Epithelial cell of esophagus (primary cell): ENCODE measurements around the gene ADPRHL1.
A peak's percentile ranks its signal among the peaks of the same experiment; 100 is the strongest.

ENCODE experiments used
- DNase-seq: peaks from one replicate; pipeline ENCODE4 v3.0.0; 2010; ENCODE audit warnings: low read depth
- H3K4me3 ChIP-seq: 2 replicates; pipeline ENCODE4 v1.5.1; 2011; ENCODE audit warnings: mild to moderate bottlenecking, low read length, control low read depth
- CTCF ChIP-seq: IDR thresholded peaks from 2 replicates; pipeline ENCODE4 v1.5.1; 2011; ENCODE audit warnings: low read depth, mild to moderate bottlenecking, low read length, control low read depth, inconsistent platforms; ENCODE audit not compliant: insufficient read depth; ENCODE audit errors: missing control alignments

The ADPRHL1 gene

DNA sequence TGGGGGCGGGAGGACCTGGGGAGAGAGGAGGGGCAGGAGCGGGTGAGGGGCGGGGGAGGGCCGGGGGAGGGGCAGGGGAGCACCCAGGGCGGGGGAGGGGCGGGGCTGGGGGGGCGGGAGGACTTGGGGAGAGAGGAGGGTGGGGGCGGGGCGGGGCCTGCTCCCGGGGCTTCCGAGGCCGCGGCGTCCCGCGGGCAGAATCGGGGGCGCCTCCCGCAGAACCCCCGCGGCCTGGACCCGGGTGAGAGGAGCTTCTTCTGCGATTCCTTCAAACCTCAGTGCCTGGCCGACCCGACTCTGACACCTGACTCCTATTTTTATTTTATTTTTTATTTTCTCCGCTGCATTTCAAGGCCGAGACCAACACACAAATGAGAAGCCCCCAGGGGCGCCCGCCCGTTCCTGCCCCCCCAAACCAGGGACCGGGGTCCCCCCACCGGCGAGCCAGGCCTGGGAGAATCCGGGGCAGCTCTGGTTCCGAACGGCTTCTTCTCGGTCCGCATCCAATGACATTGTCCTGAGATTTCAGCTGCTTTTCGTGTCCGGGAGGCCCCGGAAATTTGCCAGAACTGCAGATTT, 88.9 kb downstream of the ADPRHL1 start:
- DNase-seq, result peak; percentile 9
- TF ChIP-seq CTCF, result no peak
- peak overlapping the region; percentile 22 for H3K4me3 ChIP-seq

GRCh38 chr13:113361406-113361805, 91.9 kb downstream of the ADPRHL1 start:
- no peak for DNase-seq
- TF ChIP-seq CTCF, result no peak
- H3K4me3 ChIP-seq, result no peak overlapping the region

DNA sequence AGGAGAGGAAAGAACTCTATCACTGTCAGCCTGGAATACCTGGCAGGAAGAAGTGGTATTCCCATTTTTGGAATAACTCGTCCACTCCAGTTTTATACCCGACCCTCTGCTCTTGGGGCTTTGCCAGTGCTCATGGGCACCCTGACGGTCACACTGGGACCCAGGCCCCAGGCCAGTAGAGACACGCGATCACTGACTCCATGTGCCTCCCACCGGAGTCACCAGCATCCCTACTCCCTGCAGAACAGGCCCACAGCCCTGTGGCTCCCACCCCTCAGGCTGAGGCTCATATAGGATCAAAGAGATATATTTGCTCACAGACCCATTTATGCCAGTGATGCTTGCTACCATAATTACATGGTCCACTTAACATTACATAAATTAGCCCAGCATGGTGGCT, 92.8 kb downstream of the ADPRHL1 start:
- DNase-seq, result no peak
- no peak for TF ChIP-seq CTCF
- no peak overlapping the region for H3K4me3 ChIP-seq

DNA sequence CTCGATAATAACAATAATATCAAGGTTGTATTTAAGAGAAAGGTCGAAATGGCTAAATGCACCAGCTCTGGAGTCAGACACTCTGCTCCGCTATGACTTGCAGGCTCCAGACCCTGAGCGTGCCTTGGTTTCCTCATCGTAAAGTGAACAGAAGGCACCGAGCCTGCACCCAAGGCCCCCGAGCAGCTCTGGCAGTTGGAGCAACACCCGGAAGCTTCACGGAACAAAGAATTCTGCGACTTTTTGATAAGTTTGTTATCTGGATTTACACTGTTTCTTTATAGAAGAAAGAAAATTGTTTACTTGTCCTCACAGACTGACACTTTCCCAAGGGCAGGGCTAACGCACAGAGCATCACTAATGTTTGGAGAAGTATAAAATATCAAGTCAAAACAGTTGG, 93.7 kb downstream of the ADPRHL1 start:
- TF ChIP-seq CTCF, result no peak
- DNase-seq, result no peak
- no peak overlapping the region for H3K4me3 ChIP-seq

GRCh38 chr13:113358653-113359190, 94.6 kb downstream of the ADPRHL1 start:
- H3K4me3 ChIP-seq, result no peak overlapping the region
- no peak for TF ChIP-seq CTCF
- no peak for DNase-seq

GRCh38 chr13:113357529-113357928, 95.8 kb downstream of the ADPRHL1 start:
- H3K4me3 ChIP-seq, result no peak overlapping the region
- no peak for DNase-seq
- TF ChIP-seq CTCF, result no peak

GRCh38 chr13:113356596-113356995, 96.7 kb downstream of the ADPRHL1 start:
- DNase-seq, result no peak
- no peak for TF ChIP-seq CTCF
- no peak overlapping the region for H3K4me3 ChIP-seq
